Measurements from ENCODE around the gene MYMK. TPM values are rescaled to one million over a fixed set of nuclear protein-coding genes. Genes with fewer than 3 reads are reported as not detected.

The MYMK gene
- total RNA-seq, 1 donor from 2014 or later, result not detected

DNA sequence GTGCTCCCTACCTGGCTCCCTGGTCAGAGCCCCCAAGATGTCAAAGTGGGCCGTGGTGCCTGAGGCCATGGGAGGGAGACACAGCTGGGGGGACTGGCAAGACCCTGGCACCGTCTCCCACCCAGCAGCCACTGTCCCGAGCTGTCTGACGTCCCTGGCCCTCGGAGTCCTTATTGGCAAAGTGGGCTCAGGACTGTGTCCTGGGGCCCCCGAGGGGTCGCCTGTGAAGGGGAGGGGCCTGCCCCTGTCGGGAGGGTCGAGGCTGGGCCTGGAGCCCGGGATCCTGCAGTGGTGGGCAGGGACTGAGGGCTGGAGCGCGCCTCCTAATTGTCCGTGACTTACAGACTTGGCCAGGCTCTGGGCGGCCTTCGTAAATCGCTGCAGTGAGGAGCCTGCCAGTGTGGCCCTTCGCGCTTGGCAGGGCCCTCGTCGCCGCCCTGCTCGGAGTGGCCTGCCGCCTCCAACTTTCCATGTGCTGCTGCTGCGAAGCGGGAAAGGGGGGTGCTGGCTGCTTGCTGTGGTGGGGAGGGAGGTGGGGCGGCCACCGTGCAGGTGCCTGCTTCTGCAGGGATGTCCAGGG lies 13.7 kb downstream of the MYMK start:
- Mint-ChIP-seq H3K9me3 (ENCODE audit: unreplicated experiment) (peaks cover 2% of the 10 kb centered on the region), H3K27me3 (ENCODE audit: unreplicated experiment) (no peaks in the 10 kb centered on the region), H3K4me3 (ENCODE audit: unreplicated experiment) (no peak overlapping the region), H3K27ac (ENCODE audit: unreplicated experiment) (no peak overlapping the region), H3K36me3 (ENCODE audit: unreplicated experiment) (no peaks in the 10 kb centered on the region), H3K4me1 (ENCODE audit: low read depth, unreplicated experiment) (no peaks in the 10 kb centered on the region)
- no peak for DNase-seq
- TF ChIP-seq, protein P1, sequence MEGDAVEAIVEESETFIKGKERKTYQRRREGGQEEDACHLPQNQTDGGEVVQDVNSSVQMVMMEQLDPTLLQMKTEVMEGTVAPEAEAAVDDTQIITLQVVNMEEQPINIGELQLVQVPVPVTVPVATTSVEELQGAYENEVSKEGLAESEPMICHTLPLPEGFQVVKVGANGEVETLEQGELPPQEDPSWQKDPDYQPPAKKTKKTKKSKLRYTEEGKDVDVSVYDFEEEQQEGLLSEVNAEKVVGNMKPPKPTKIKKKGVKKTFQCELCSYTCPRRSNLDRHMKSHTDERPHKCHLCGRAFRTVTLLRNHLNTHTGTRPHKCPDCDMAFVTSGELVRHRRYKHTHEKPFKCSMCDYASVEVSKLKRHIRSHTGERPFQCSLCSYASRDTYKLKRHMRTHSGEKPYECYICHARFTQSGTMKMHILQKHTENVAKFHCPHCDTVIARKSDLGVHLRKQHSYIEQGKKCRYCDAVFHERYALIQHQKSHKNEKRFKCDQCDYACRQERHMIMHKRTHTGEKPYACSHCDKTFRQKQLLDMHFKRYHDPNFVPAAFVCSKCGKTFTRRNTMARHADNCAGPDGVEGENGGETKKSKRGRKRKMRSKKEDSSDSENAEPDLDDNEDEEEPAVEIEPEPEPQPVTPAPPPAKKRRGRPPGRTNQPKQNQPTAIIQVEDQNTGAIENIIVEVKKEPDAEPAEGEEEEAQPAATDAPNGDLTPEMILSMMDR (IDR thresholded peaks at IDR 0.05; ENCODE audit: partially characterized antibody, unreplicated experiment), result no peak

DNA sequence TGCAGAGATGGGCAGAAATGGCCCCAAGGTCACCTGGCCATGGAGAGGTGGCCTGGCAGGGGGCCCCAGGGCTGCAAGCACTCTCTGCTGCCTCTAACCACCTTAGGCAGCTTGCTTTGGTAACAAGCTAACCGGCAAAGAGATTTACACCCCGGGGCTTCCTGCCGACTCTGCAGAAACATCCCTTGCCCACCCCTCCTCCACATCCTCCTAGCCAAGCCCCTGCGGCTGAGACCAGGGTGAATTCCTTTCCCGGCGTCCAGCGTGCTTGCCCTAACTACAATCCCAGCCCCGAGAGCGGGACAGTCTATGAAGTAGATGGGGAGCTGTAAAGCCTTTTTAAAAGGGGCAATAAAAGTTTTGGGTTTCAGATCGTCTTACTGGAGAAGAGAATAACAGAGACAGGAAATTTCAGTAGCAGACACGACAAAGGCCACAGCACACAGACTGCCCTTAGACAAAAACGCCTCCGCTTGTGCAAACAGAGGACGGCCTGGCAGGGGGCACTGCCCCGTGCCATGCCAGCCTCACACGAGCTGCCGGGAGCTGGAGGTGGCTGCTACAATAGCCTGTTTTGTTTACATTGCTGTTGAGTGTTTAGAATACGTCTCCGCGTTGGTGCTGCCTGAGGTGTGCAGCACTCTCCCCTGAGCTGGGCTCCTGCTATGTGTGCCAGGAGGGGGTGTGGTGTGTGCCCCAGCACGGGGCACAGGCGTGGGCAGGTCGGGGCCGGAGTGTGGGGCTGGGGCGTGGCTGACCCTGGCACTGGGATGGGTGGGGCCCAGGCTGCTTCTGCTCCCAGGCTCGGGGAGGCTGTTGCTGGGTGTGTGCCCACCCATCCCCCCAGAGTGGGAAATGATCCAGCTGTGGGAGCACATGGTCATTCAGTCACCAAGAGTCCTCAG lies 15.3 kb downstream of the MYMK start:
- H3K4me1 Mint-ChIP-seq (ENCODE audit: low read depth, unreplicated experiment), result no peaks in the 10 kb centered on the region
- H3K36me3 Mint-ChIP-seq (ENCODE audit: unreplicated experiment), result no peaks in the 10 kb centered on the region
- H3K27ac Mint-ChIP-seq (ENCODE audit: unreplicated experiment), result no peak overlapping the region
- H3K4me3 Mint-ChIP-seq (ENCODE audit: unreplicated experiment), result no peak overlapping the region
- H3K9me3 Mint-ChIP-seq (ENCODE audit: unreplicated experiment), result peaks cover 2% of the 10 kb centered on the region
- no peak for DNase-seq
- TF ChIP-seq, protein P1 (IDR thresholded peaks at IDR 0.05; ENCODE audit: partially characterized antibody, unreplicated experiment), result no peak
- no peaks in the 10 kb centered on the region for H3K27me3 Mint-ChIP-seq (ENCODE audit: unreplicated experiment)

DNA sequence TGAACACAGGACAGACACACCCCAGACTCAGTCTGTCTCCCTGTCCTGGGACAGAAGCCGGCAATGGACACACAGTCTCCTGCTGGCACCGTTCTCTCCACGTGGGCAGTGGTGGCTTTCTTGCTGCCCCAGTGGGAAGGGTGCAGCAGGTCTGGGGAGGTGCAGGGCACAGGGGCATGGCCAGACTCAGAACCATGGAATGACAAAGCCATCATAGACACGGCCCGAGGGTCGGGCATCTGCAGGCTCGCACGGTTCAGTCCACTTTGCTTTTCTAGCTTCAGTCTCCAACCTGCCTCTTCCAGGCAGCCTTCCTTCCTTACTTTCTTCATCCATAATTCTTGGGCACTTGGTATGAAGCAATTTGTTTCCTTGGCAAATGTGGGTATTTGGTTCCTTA lies 16.7 kb downstream of the MYMK start:
- Mint-ChIP-seq H3K27ac (ENCODE audit: unreplicated experiment) (no peak overlapping the region), H3K36me3 (ENCODE audit: unreplicated experiment) (no peaks in the 10 kb centered on the region), H3K4me1 (ENCODE audit: low read depth, unreplicated experiment) (no peaks in the 10 kb centered on the region), H3K9me3 (ENCODE audit: unreplicated experiment) (peaks cover 2% of the 10 kb centered on the region), H3K27me3 (ENCODE audit: unreplicated experiment) (peaks cover 2% of the 10 kb centered on the region), H3K4me3 (ENCODE audit: unreplicated experiment) (no peak overlapping the region)
- DNase-seq, result no peak
- TF ChIP-seq, protein P1 (IDR thresholded peaks at IDR 0.05; ENCODE audit: partially characterized antibody, unreplicated experiment), result no peak

DNA sequence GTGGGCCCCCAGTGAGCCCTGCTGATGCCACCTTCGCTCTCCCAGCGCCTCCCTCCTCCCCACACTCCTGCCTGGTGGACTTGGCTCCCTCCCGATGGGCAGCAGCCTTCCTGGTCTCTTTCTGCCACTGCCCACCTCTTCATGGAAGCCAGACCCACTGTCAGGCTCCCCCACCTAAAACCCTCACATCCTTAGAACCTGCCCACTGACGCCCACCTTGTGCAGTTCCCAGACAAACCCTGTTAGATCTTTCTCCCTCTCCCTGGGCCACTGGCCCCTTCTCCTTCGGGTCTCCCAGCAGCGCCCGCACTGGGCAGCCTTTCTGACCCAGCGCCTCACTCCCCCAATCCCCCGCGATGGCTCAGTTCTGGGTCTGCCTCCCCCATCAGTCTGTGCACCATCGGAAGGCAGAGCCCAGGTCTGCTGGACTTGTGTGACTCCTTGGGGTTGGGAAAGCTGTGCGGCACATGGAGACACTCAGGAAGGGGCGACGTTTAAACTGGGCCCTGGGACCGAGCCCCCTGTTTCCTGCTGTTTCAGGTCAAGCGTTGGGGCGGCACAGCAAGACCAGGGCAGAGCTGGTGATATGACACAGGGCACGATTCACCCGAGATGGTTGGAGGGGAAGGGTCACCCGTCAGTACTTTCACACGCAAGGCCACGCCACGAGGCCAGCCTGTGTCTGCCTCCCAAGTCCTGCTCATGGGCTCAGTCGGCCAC lies 17.4 kb downstream of the MYMK start:
- Mint-ChIP-seq H3K27me3 (ENCODE audit: unreplicated experiment) (peaks cover 2% of the 10 kb centered on the region), H3K27ac (ENCODE audit: unreplicated experiment) (no peak overlapping the region), H3K9me3 (ENCODE audit: unreplicated experiment) (peaks cover 2% of the 10 kb centered on the region), H3K4me3 (ENCODE audit: unreplicated experiment) (no peak overlapping the region), H3K36me3 (ENCODE audit: unreplicated experiment) (peaks cover 4% of the 10 kb centered on the region), H3K4me1 (ENCODE audit: low read depth, unreplicated experiment) (no peaks in the 10 kb centered on the region)
- TF ChIP-seq, protein P1 (IDR thresholded peaks at IDR 0.05; ENCODE audit: partially characterized antibody, unreplicated experiment), result no peak
- DNase-seq, result no peak

Measured in glutamatergic neuron (in vitro differentiated cells).